ENCODE data around the gene YPEL5.
"Not testable (repeated sequence)": the region's sequence is repeated elsewhere in the genome, so short reads cannot be mapped to it uniquely, and the experiment has no call there.

YPEL5 gene

GRCh38 chr2:30139131-30139870 lies 7.5 kb upstream of the YPEL5 start:
- no peak for TF ChIP-seq CTCF (conservative IDR thresholded peaks at IDR 0.05; ENCODE audit: low read depth, low read length)
- no peak for DNase-seq (ENCODE audit: low read depth)
- no peak overlapping the region for H3K4me3 ChIP-seq (ENCODE audit: low read depth, low read length)

DNA sequence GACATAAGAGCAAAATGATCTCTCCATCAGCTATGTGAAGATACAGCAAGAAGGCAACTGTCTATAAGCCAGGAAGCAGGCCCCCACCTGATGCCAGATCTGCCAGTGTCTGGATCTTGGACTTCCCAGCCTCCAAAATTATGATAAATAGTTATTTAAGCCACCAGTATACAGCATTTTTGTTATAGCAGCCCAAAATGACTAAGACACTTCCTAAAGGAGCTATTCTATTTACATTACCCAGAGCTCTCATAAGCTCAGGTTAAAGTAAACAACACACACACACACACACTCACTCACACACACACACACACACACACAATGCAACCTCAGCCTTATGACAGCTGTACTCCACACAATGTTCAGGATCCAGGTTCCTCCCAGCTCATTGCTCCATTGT lies 5.7 kb upstream of the YPEL5 start:
- TF ChIP-seq CTCF (conservative IDR thresholded peaks at IDR 0.05; ENCODE audit: low read depth, low read length), result no peak
- DNase-seq (ENCODE audit: low read depth), result no peak
- H3K4me3 ChIP-seq (ENCODE audit: low read depth, low read length), result no peak overlapping the region

GRCh38 chr2:30144260-30144659 lies 2.5 kb upstream of the YPEL5 start:
- no peak for TF ChIP-seq CTCF (conservative IDR thresholded peaks at IDR 0.05; ENCODE audit: low read depth, low read length)
- no peak for DNase-seq (ENCODE audit: low read depth)
- H3K4me3 ChIP-seq (ENCODE audit: low read depth, low read length), result no peak overlapping the region

GRCh38 chr2:30144951-30145350 lies 1.9 kb upstream of the YPEL5 start:
- not testable (repeated sequence) for H3K4me3 ChIP-seq (ENCODE audit: low read depth, low read length); DNase-seq (ENCODE audit: low read depth)

- no peak for TF ChIP-seq CTCF (conservative IDR thresholded peaks at IDR 0.05; ENCODE audit: low read depth, low read length)
- DNase-seq (ENCODE audit: low read depth), result no peak
- H3K4me3 ChIP-seq (ENCODE audit: low read depth, low read length), result peak overlapping the region; percentile 61
Measured at GRCh38 chr2:30145826-30146336, 926 bp upstream of the YPEL5 start.

- TF ChIP-seq CTCF (conservative IDR thresholded peaks at IDR 0.05; ENCODE audit: low read depth, low read length), result no peak
- DNase-seq (ENCODE audit: low read depth), result no peak
- H3K4me3 ChIP-seq (ENCODE audit: low read depth, low read length), result peak overlapping the region; percentile 90
Measured at GRCh38 chr2:30147196-30147714, 448 bp downstream of the YPEL5 start.

- peak overlapping the region; percentile 90 for H3K4me3 ChIP-seq (ENCODE audit: low read depth, low read length)
- TF ChIP-seq CTCF (conservative IDR thresholded peaks at IDR 0.05; ENCODE audit: low read depth, low read length), result peak; percentile 33
Measured at GRCh38 chr2:30147715-30148610, 1.2 kb downstream of the YPEL5 start.

More at GRCh38 chr2:30147715-30148610, 1.2 kb downstream of the YPEL5 start:
- peak; percentile 70 for DNase-seq (ENCODE audit: low read depth)
